DND-41 (cell line): ENCODE measurements around the gene GDI1.

Experiments used
- ATAC-seq: fragments of 200-7000 bp; cut with Tn5 transposase; 3 replicates; pipeline ENCODE4 v1.9.1; 2021; ENCODE audit warnings: low read depth; ENCODE audit not compliant: insufficient read depth
- DNase-seq: peaks from one replicate; pipeline ENCODE4 v3.0.0-alpha.2; 2020
- H2AFZ ChIP-seq: 2 replicates; pipeline ENCODE4 v1.6.0; 2012; ENCODE audit warnings: low read depth, low read length
- H3K27ac ChIP-seq: 2 replicates; pipeline ENCODE4 v1.5.1; 2012; ENCODE audit warnings: low read length, inconsistent platforms
- H3K27me3 ChIP-seq: fragments of 200-600 bp; sonication (generic); 2 replicates; pipeline ENCODE4 v1.6.0; 2012; ENCODE audit warnings: low read length, mild to moderate bottlenecking, inconsistent platforms; ENCODE audit not compliant: insufficient read depth, poor library complexity
- H3K36me3 ChIP-seq: 2 replicates; pipeline ENCODE4 v1.5.1; 2012; ENCODE audit warnings: low read length, inconsistent platforms; ENCODE audit not compliant: insufficient read depth
- H3K4me1 ChIP-seq: 2 replicates; pipeline ENCODE4 v1.5.1; 2012; ENCODE audit warnings: mild to moderate bottlenecking, low read length; ENCODE audit not compliant: insufficient read depth
- H3K4me2 ChIP-seq: 2 replicates; pipeline ENCODE4 v1.6.0; 2012; ENCODE audit warnings: mild to moderate bottlenecking, moderate library complexity, low read length, inconsistent platforms; ENCODE audit not compliant: insufficient read depth
- H3K4me3 ChIP-seq, 2 experiments: fragments of 200-600 bp in 1 of 2; shearing (Covaris generic) in 1 of 2; 2 replicates each; pipeline ENCODE4 v1.5.1; 2012 to 2016; ENCODE audit warnings: inconsistent platforms in 2 of 2, low read length in 2 of 2, mild to moderate bottlenecking in 2 of 2, low read depth in 1 of 2, moderate library complexity in 1 of 2
- H3K79me2 ChIP-seq: 2 replicates; pipeline ENCODE4 v1.6.0; 2012; ENCODE audit warnings: low read length, inconsistent platforms; ENCODE audit not compliant: insufficient read depth
- H3K9ac ChIP-seq: 2 replicates; pipeline ENCODE4 v1.6.0; 2012; ENCODE audit warnings: low read depth, mild to moderate bottlenecking, inconsistent platforms, low read length, moderate library complexity
- H3K9me3 ChIP-seq: 2 replicates; pipeline ENCODE4 v1.5.1; 2012; ENCODE audit warnings: low read length, moderate library complexity, mild to moderate bottlenecking, inconsistent platforms; ENCODE audit not compliant: insufficient read depth, severe bottlenecking
- H4K20me1 ChIP-seq: 2 replicates; pipeline ENCODE4 v1.6.0; 2012; ENCODE audit warnings: low read length; ENCODE audit not compliant: insufficient read depth
- CTCF ChIP-seq: IDR thresholded peaks from 2 replicates; pipeline ENCODE4 v1.5.1; 2012; ENCODE audit warnings: borderline replicate concordance, low read length, moderate library complexity, mild to moderate bottlenecking; ENCODE audit not compliant: poor library complexity, severe bottlenecking; ENCODE audit errors: extremely low read depth
- EZH2 ChIP-seq: IDR thresholded peaks from 3 replicates; pipeline ENCODE4 v1.6.1; 2012; ENCODE audit warnings: borderline replicate concordance, low read depth, mild to moderate bottlenecking, moderate library complexity, low read length, inconsistent platforms; ENCODE audit not compliant: severe bottlenecking

GDI1 gene

DNA sequence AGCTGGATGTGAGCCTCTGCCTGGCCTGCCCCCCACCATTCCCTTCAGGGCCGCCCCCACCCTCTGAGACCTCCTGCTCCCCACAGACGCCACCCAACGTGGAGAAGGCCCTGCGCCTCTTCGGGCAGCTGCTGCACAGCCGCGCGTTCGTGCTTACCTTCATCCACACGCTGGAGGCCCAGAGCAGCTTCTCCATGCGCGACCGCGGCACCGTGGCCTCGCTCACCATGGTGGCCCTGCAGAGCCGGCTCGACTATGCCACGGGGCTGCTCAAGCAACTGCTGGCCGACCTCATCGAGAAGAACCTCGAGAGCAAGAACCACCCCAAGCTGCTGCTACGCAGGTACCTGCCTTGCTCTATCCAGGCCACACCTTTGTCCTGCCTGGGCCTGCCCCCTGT is 31.3 kb downstream of the GDI1 start:
- Histone ChIP-seq H3K9me3 (no peaks in the 10 kb centered on the region), H3K36me3 (peaks cover 69% of the 10 kb centered on the region)
- no peak for ATAC-seq

GRCh38 chrX:154469114-154469513 is 32.2 kb downstream of the GDI1 start:
- no peak overlapping the region for H3K27ac ChIP-seq
- H3K4me3 ChIP-seq = no peak overlapping the region
- no peaks in the 10 kb centered on the region for H3K4me1 ChIP-seq
- H3K79me2 ChIP-seq = no peaks in the 10 kb centered on the region
- no peak for DNase-seq
- TF ChIP-seq CTCF = no peak
- TF ChIP-seq EZH2 = no peak
- no peaks in the 10 kb centered on the region for H3K9me3 ChIP-seq
- ATAC-seq = no peak
- H3K36me3 ChIP-seq = peaks cover 69% of the 10 kb centered on the region
- no peaks in the 10 kb centered on the region for H4K20me1 ChIP-seq
- H3K9ac ChIP-seq = no peak overlapping the region
- H2AFZ ChIP-seq = no peak overlapping the region
- no peak overlapping the region for H3K4me2 ChIP-seq
- H3K27me3 ChIP-seq = no peaks in the 10 kb centered on the region

More for the DNA sequence above, 31.3 kb downstream of the GDI1 start:
- no peaks in the 10 kb centered on the region for H3K79me2 ChIP-seq
- H3K27ac ChIP-seq = no peak overlapping the region
- no peaks in the 10 kb centered on the region for H4K20me1 ChIP-seq
- no peak overlapping the region for H3K4me2 ChIP-seq
- DNase-seq = no peak
- TF ChIP-seq CTCF (no peak), EZH2 (no peak)
- H3K9ac ChIP-seq = no peak overlapping the region
- no peaks in the 10 kb centered on the region for H3K4me1 ChIP-seq
- no peaks in the 10 kb centered on the region for H3K27me3 ChIP-seq
- H3K4me3 ChIP-seq = no peak overlapping the region
- no peak overlapping the region for H2AFZ ChIP-seq

- TF ChIP-seq CTCF (no peak), EZH2 (no peak)
- ATAC-seq (no peak), DNase-seq (no peak)
- Histone ChIP-seq H3K27ac (no peak overlapping the region), H2AFZ (no peak overlapping the region), H3K27me3 (no peaks in the 10 kb centered on the region), H3K9me3 (no peaks in the 10 kb centered on the region), H3K36me3 (peaks cover 63% of the 10 kb centered on the region), H3K4me1 (no peaks in the 10 kb centered on the region), H4K20me1 (no peaks in the 10 kb centered on the region), H3K9ac (no peak overlapping the region), H3K79me2 (no peaks in the 10 kb centered on the region), H3K4me3 (no peak overlapping the region), H3K4me2 (no peak overlapping the region)
These were observed 32.9 kb downstream of the GDI1 start for GRCh38 chrX:154469880-154470279.

DNA sequence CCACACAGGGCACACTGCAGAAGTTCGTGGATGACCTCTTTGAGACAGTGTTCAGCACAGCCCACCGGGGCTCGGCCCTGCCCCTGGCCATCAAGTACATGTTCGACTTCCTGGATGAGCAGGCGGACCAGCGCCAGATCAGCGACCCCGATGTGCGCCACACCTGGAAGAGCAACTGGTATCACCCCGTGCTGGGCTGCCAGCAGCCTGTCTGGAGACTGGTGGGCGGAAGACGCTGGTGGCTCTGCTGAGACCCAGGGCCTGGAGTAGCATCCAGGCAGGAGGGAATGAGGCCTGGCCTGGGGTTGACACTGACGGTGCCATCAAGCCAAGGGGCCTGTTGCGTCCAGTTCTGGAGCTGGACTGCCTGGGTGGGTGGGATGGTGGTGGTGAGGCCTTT is 33.5 kb downstream of the GDI1 start:
- no peak overlapping the region for H3K9ac ChIP-seq
- no peak overlapping the region for H2AFZ ChIP-seq
- no peak overlapping the region for H3K27ac ChIP-seq
- H3K27me3 ChIP-seq = no peaks in the 10 kb centered on the region
- H3K4me3 ChIP-seq = no peak overlapping the region
- H3K4me1 ChIP-seq = no peaks in the 10 kb centered on the region
- H4K20me1 ChIP-seq = no peaks in the 10 kb centered on the region
- DNase-seq = no peak
- no peak for TF ChIP-seq EZH2
- no peak for TF ChIP-seq CTCF
- no peaks in the 10 kb centered on the region for H3K9me3 ChIP-seq
- peaks cover 57% of the 10 kb centered on the region for H3K36me3 ChIP-seq
- H3K79me2 ChIP-seq = no peaks in the 10 kb centered on the region
- no peak overlapping the region for H3K4me2 ChIP-seq
- no peak for ATAC-seq
